Activated T-helper 17 cell treated with anti-CD3 and anti-CD28 coated beads, Interleukin-2, amount 50 U/mL, for 72 hours (primary cell): ENCODE results near the gene CEP128. TPM values are rescaled to one million over a fixed set of nuclear protein-coding genes. Genes with fewer than 3 reads are reported as not detected.
"Not testable (repeated sequence)": the region's sequence is repeated elsewhere in the genome, so short reads cannot be mapped to it uniquely, and the experiment has no call there.

Experiments
- ATAC-seq: fragments of 150-1000 bp; cut with Tn5 transposase; replicated peaks from 2 replicates; pipeline ENCODE4 v1.10.0; 2021; ENCODE audit warnings: mild to moderate bottlenecking, moderate library complexity
- H3K27ac Mint-ChIP-seq: one replicate; pipeline ENCODE4 v1.8.0; 2022; ENCODE audit warnings: mixed read lengths
- H3K27me3 Mint-ChIP-seq: one replicate; pipeline ENCODE4 v1.8.0; 2022; ENCODE audit warnings: mixed read lengths
- H3K36me3 Mint-ChIP-seq: one replicate; pipeline ENCODE4 v1.8.0; 2022; ENCODE audit warnings: low read depth, mild to moderate bottlenecking, mixed read lengths
- H3K4me1 Mint-ChIP-seq: one replicate; pipeline ENCODE4 v1.8.0; 2022; ENCODE audit warnings: mixed read lengths
- H3K4me3 Mint-ChIP-seq: one replicate; pipeline ENCODE4 v1.8.0; 2022; ENCODE audit warnings: mild to moderate bottlenecking, mixed read lengths
- H3K9me3 Mint-ChIP-seq: one replicate; pipeline ENCODE4 v1.8.0; 2022; ENCODE audit warnings: mixed read lengths
- total RNA-seq, 2 donors: library from RNA; stranded (reverse); gene quantifications; one replicate each; pipeline ENCODE4 v1.2.3, GENCODE V29; 2022

Gene CEP128
- total RNA-seq, 2 donors from 2014 or later = 23.4 to 34.6 TPM

- ATAC-seq = no peak
- Mint-ChIP-seq H3K27ac (peak overlapping the region; percentile 38), H3K27me3 (no peaks in the 10 kb centered on the region), H3K4me1 (peaks cover 26% of the 10 kb centered on the region), H3K4me3 (no peak overlapping the region), H3K36me3 (peaks cover 8% of the 10 kb centered on the region), H3K9me3 (no peaks in the 10 kb centered on the region)
These were observed 7.9 kb downstream of the CEP128 start for GRCh38 chr14:80933686-80934085.

- no peak overlapping the region for H3K27ac Mint-ChIP-seq
- H3K36me3 Mint-ChIP-seq = peaks cover 8% of the 10 kb centered on the region
- ATAC-seq = no peak
- H3K27me3 Mint-ChIP-seq = no peaks in the 10 kb centered on the region
- peaks cover 26% of the 10 kb centered on the region for H3K4me1 Mint-ChIP-seq
- H3K4me3 Mint-ChIP-seq = no peak overlapping the region
- H3K9me3 Mint-ChIP-seq = no peaks in the 10 kb centered on the region
These were observed 8.3 kb downstream of the CEP128 start for GRCh38 chr14:80933282-80933681.

GRCh38 chr14:80930836-80931389, 10.6 kb downstream of the CEP128 start:
- H3K27me3 Mint-ChIP-seq = no peaks in the 10 kb centered on the region
- H3K27ac Mint-ChIP-seq = peak overlapping the region; percentile 87
- peak; percentile 98 for ATAC-seq
- H3K4me3 Mint-ChIP-seq = peak overlapping the region; percentile 72
- H3K9me3 Mint-ChIP-seq = no peaks in the 10 kb centered on the region
- H3K4me1 Mint-ChIP-seq = peaks cover 21% of the 10 kb centered on the region
- H3K36me3 Mint-ChIP-seq = peaks cover 8% of the 10 kb centered on the region

DNA sequence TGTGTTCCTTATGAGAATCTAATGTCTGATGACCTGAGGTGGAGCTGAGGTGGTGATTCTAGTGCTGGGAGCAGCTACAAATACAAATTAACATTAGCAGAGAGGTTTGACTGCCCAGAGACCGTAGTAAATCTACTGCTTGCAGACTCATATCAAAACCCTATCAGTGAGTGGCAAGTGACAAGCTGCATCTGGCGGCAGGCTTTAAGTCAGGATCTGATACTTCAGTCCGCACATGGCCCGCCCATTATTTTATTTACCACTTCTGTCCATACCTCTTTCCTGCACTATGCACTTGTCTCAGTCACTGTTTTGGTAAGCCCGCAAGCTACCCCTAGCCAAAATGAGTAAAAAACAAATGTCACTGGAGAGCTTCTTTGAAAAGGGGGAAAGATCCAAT, 11.4 kb downstream of the CEP128 start:
- no peaks in the 10 kb centered on the region for H3K27me3 Mint-ChIP-seq
- peaks cover 26% of the 10 kb centered on the region for H3K4me1 Mint-ChIP-seq
- H3K4me3 Mint-ChIP-seq = peak overlapping the region; percentile 72
- no peak for ATAC-seq
- H3K27ac Mint-ChIP-seq = peak overlapping the region; percentile 87
- H3K9me3 Mint-ChIP-seq = no peaks in the 10 kb centered on the region
- peaks cover 8% of the 10 kb centered on the region for H3K36me3 Mint-ChIP-seq

- Mint-ChIP-seq H3K4me3 (no peak overlapping the region), H3K27me3 (no peaks in the 10 kb centered on the region), H3K4me1 (peaks cover 30% of the 10 kb centered on the region), H3K27ac (no peak overlapping the region), H3K36me3 (no peaks in the 10 kb centered on the region), H3K9me3 (no peaks in the 10 kb centered on the region)
- no peak for ATAC-seq
These were observed 14.2 kb downstream of the CEP128 start for GRCh38 chr14:80927083-80927989.

DNA sequence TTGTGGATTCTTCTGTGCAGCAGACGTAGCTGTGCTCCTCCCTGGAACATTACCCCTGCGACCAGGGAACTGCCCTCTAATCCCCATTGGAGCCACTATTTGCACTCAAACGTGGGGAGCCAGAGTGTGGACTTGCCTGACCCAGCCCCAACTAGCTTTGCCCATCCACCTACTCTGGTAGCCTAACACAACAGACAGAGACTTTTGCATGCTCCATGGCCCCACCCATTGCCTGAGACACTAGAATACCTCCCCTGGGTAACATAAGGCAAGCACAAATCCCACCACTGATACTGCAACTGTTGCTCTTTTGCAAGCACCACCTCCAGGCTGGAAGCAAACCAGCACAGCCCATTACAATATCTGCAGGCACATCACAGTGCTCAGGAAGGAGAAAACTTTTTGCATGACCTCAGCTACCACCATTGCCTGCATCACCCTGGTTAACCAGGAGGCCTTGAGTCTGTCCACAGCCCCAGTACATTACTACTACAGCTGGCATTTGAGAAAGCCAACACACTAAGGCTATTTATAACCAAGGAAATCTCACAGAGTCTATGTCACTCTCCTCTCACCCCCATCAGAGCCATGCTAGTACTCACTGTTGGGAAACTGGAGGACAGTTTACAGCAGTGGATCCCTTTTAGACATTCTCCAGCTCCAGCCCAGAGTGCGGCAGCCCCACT, 15.0 kb downstream of the CEP128 start:
- no peak for ATAC-seq
- H3K4me1 Mint-ChIP-seq = peaks cover 27% of the 10 kb centered on the region

GRCh38 chr14:80924365-80925103, 17.0 kb downstream of the CEP128 start:
- Mint-ChIP-seq H3K27ac (no peak overlapping the region), H3K36me3 (no peaks in the 10 kb centered on the region), H3K4me3 (no peak overlapping the region), H3K27me3 (no peaks in the 10 kb centered on the region), H3K4me1 (peaks cover 9% of the 10 kb centered on the region), H3K9me3 (no peaks in the 10 kb centered on the region)
- ATAC-seq = no peak

More for the DNA sequence above, 15.0 kb downstream of the CEP128 start:
- no peak overlapping the region for H3K4me3 Mint-ChIP-seq
- H3K27ac Mint-ChIP-seq = no peak overlapping the region
- no peaks in the 10 kb centered on the region for H3K9me3 Mint-ChIP-seq
- H3K36me3 Mint-ChIP-seq = no peaks in the 10 kb centered on the region
- no peaks in the 10 kb centered on the region for H3K27me3 Mint-ChIP-seq

GRCh38 chr14:80923368-80923767, 18.2 kb downstream of the CEP128 start:
- ATAC-seq = no peak
- H3K27me3 Mint-ChIP-seq = no peaks in the 10 kb centered on the region
- no peak overlapping the region for H3K27ac Mint-ChIP-seq
- no peak overlapping the region for H3K4me3 Mint-ChIP-seq
- no peaks in the 10 kb centered on the region for H3K36me3 Mint-ChIP-seq
- H3K4me1 Mint-ChIP-seq = peaks cover 9% of the 10 kb centered on the region
- H3K9me3 Mint-ChIP-seq = no peaks in the 10 kb centered on the region

GRCh38 chr14:80919622-80920021, 21.9 kb downstream of the CEP128 start:
- H3K9me3 Mint-ChIP-seq = no peaks in the 10 kb centered on the region
- H3K36me3 Mint-ChIP-seq = peaks cover 22% of the 10 kb centered on the region
- no peak for ATAC-seq
- H3K27me3 Mint-ChIP-seq = no peaks in the 10 kb centered on the region
- H3K4me1 Mint-ChIP-seq = peaks cover 5% of the 10 kb centered on the region
- H3K4me3 Mint-ChIP-seq = no peak overlapping the region
- H3K27ac Mint-ChIP-seq = no peak overlapping the region

DNA sequence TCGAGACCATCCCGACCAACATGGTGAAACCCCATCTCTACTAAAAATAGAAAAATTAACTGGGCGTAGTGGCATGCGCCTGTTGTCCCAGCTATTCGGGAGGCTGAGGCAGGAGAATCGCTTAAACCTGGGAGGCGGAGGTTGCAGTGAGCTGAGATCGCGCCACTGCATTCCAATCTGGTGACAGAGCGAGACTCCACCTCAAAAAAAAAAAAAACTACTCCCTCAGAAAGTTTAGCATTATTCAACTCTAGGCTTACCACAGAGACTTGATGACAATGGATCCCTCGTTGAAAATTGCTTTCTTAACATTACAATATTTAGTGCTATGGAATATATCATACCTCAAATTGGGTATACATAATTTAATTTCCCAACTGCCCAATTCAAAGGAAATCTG, 29.5 kb downstream of the CEP128 start:
- not testable (repeated sequence) for H3K4me1 Mint-ChIP-seq, H3K27ac Mint-ChIP-seq, H3K9me3 Mint-ChIP-seq, H3K27me3 Mint-ChIP-seq, ATAC-seq, H3K4me3 Mint-ChIP-seq
- H3K36me3 Mint-ChIP-seq = peaks cover 29% of the 10 kb centered on the region

DNA sequence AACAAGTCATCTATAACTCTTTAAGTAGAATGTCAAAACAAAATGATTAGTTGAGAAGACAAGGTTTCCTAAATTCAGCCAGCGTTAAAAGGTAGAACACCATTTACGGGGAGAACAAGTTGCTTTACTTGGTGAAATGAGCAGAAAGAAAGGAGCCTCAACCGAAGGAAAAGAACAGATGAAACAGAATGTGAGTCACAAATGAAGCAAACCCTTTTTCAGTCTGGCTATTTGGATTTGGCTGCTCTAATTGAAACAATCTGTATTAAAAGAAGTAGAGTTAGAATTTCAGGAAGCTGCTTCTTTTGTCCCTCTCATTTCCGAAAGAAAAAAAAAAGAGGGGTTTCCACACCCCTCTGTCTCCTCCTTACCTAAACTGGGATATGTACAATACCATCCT, 34.6 kb downstream of the CEP128 start:
- H3K27ac Mint-ChIP-seq = no peak overlapping the region
- H3K27me3 Mint-ChIP-seq = no peaks in the 10 kb centered on the region
- ATAC-seq = no peak
- H3K4me3 Mint-ChIP-seq = no peak overlapping the region
- peaks cover 1% of the 10 kb centered on the region for H3K4me1 Mint-ChIP-seq
- H3K9me3 Mint-ChIP-seq = no peaks in the 10 kb centered on the region
- H3K36me3 Mint-ChIP-seq = peaks cover 30% of the 10 kb centered on the region

DNA sequence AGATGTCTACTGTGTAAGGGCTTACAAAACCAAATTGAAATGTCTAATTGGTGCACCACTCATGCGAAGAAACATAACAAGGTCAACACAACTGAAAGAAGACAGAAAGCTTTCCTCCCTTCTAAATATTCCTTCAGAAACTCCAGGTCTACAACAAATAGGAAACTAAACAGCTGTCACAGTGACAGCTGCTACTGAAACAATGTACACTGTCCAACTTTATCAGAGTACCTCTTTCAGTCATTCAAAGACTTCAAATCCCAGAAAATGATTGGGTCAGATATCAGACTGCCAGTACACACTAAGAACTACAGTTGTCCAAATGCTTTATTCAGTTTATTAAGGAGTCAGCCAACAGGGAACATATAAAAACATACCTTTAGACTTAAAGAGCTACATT, 35.2 kb downstream of the CEP128 start:
- no peak for ATAC-seq
- no peak overlapping the region for H3K27ac Mint-ChIP-seq
- no peak overlapping the region for H3K4me3 Mint-ChIP-seq
- peaks cover 30% of the 10 kb centered on the region for H3K36me3 Mint-ChIP-seq
- peaks cover 6% of the 10 kb centered on the region for H3K4me1 Mint-ChIP-seq
- no peaks in the 10 kb centered on the region for H3K27me3 Mint-ChIP-seq
- H3K9me3 Mint-ChIP-seq = no peaks in the 10 kb centered on the region

DNA sequence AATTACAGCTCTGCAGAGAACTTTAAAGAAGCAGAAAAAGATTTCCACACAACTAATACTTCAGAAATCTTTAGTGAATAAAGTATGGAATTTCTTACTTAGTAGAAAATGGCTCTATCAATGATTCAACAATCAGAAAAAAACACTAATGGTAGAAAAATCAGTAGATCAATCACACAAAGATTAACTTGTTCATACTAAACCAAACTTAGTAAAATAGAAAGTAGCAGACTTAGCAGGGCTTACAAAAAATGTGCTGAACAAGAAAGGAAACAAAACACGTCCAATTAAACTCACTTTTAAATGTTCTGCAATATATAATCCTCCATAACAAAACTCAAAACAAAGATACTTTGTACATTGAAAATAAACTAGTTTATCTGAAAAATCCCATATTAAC, 38.9 kb downstream of the CEP128 start:
- Mint-ChIP-seq H3K4me3 (no peak overlapping the region), H3K27me3 (no peaks in the 10 kb centered on the region), H3K9me3 (no peaks in the 10 kb centered on the region), H3K4me1 (peaks cover 6% of the 10 kb centered on the region), H3K27ac (peak overlapping the region; percentile 6), H3K36me3 (peaks cover 55% of the 10 kb centered on the region)
- peak; percentile 35 for ATAC-seq

DNA sequence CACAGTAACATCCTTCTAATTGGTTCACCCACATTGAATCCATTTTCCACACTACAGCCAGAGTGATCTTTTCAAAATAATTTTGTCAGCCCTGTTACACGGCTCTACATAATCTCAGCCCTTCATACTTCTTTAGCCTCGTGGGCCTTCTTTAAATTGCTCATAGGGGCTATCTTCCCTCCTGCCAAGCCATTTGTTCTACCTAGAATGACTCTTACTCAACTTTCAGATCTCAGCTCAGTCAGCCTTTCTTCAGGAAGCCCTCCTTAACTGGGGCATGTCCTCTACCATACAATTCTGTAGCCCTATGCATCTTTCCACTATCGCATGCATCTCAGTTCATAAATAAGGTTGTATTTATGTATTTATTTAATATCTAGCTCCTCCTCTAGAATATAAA, 39.7 kb downstream of the CEP128 start:
- peaks cover 6% of the 10 kb centered on the region for H3K4me1 Mint-ChIP-seq
- no peaks in the 10 kb centered on the region for H3K9me3 Mint-ChIP-seq
- peak; percentile 74 for ATAC-seq
- peaks cover 59% of the 10 kb centered on the region for H3K36me3 Mint-ChIP-seq
- no peaks in the 10 kb centered on the region for H3K27me3 Mint-ChIP-seq
- H3K4me3 Mint-ChIP-seq = no peak overlapping the region
- peak overlapping the region; percentile 4 for H3K27ac Mint-ChIP-seq
